Spleen (tissue), 11 donors: ENCODE results near the gene FBXO22. TPM values are rescaled to one million over a fixed set of nuclear protein-coding genes. Genes with fewer than 3 reads are reported as not detected.

ENCODE experiments used
- DNase-seq: peaks from one replicate; pipeline ENCODE4 v3.0.0-alpha.2; 2020
- H3K27ac ChIP-seq, 8 donors: fragments of 200-600 bp; sonication (generic) in 7 of 8; 1 replicate in 4 of 8; 2 replicates in 4 of 8; pipeline versions ENCODE4 v1.5.0 to v1.8.0; 2016 to 2021; ENCODE audit warnings: inconsistent platforms in 4 of 8, mild to moderate bottlenecking in 4 of 8, moderate library complexity in 1 of 8
- H3K27me3 ChIP-seq, 7 donors: fragments of 200-600 bp; sonication (generic) in 6 of 7; replicated peaks in 1 of 7; 1 replicate in 4 of 7; 2 replicates in 3 of 7; pipeline versions ENCODE4 v1.5.0 to v1.8.0; 2016 to 2021; ENCODE audit warnings: inconsistent platforms in 3 of 7, mild to moderate bottlenecking in 1 of 7
- H3K36me3 ChIP-seq, 6 donors: fragments of 200-600 bp; sonication (generic) in 5 of 6; 1 replicate in 4 of 6; 2 replicates in 2 of 6; pipeline versions ENCODE4 v1.5.0 to v1.8.0; 2016 to 2021; ENCODE audit warnings: inconsistent platforms in 2 of 6
- H3K4me1 ChIP-seq, 6 donors: fragments of 200-600 bp; sonication (generic) in 5 of 6; 1 replicate in 3 of 6; 2 replicates in 3 of 6; pipeline versions ENCODE4 v1.5.0 to v1.8.0; 2016 to 2021; ENCODE audit warnings: inconsistent platforms in 3 of 6
- H3K4me3 ChIP-seq, 8 donors: fragments of 200-600 bp; sonication (generic) in 7 of 8; 1 replicate in 4 of 8; 2 replicates in 4 of 8; pipeline versions ENCODE4 v1.5.0 to v1.8.0; 2016 to 2021; ENCODE audit warnings: inconsistent platforms in 4 of 8, mild to moderate bottlenecking in 4 of 8, moderate library complexity in 2 of 8
- H3K9me3 ChIP-seq, 8 donors: fragments of 200-600 bp; sonication (generic) in 7 of 8; 1 replicate in 4 of 8; 2 replicates in 4 of 8; pipeline versions ENCODE4 v1.5.0 to v1.8.0; 2016 to 2021; ENCODE audit warnings: inconsistent platforms in 4 of 8
- POLR2A ChIP-seq, 3 donors: fragments of 450-650 bp; IDR thresholded peaks; one replicate each; pipeline ENCODE4 v1.5.1; 2017; ENCODE audit warnings: antibody characterized with exemption in 3 of 3, mild to moderate bottlenecking in 1 of 3
- POLR2AphosphoS5 ChIP-seq, 3 donors: sonication (generic); formaldehyde crosslinking; IDR thresholded peaks; one replicate each; pipeline ENCODE4 v1.5.1; 2017; ENCODE audit warnings: antibody characterized with exemption in 3 of 3
- WGBS, 5 donors: extraction: QIAGEN DNeasy Blood & Tissue Kit in 3 of 5; methylation state at CpG; one replicate each; pipeline versions ENCODE4 v1.1.5 to v1.1.7; 2013 to 2018; 5-methylcytosine and 5-hydroxymethylcytosine counted together
- intact Hi-C: fragments of 100-400 bp; cut with DNase I; formaldehyde crosslinking; loops from one replicate; pipeline ENCODE4 v1.15.0; 2023; ENCODE audit warnings: low total_unique reads
- polyA plus RNA-seq, 3 donors: library from polyadenylated mRNA; stranded (reverse); fragments of 200-250 nt; gene quantifications; one replicate each; pipeline ENCODE4 v1.2.1, GENCODE V29; 2013
- total RNA-seq, 7 donors: library from RNA; depleted of rRNA in 3 of 7; stranded (reverse); fragments of >200 nt in 3 of 7; fragmentation: NEBNext Ultra II Directional in 4 of 7; extraction: Animal tissue kit (Norgen Biotek cat#: 25700) in 4 of 7; gene quantifications; one replicate each; pipeline versions ENCODE4 v1.1.0 to v1.2.1, GENCODE V29; 2016 to 2021
- TF ChIP-seq, protein P1 (sequence below), 11 experiments: fragments of 200-600 bp in 7 of 11; fragments of 450-650 bp in 4 of 11; sonication (generic) in 4 of 11; IDR thresholded peaks in 8 of 11; conservative IDR thresholded peaks in 3 of 11; 1 replicate in 7 of 11; 2 replicates in 4 of 11; pipeline versions ENCODE4 v1.4.0 to v1.8.0; 2016 to 2021; ENCODE audit warnings: antibody characterized with exemption in 11 of 11, inconsistent platforms in 4 of 11, mild to moderate bottlenecking in 1 of 11
- donor health status: healthy with polysubstance abuse.
- donor health status: DM: no; HTN: no; CAD: no; lungs with moderate emphysema.
- donor health status: DM: no; HTN: no; CAD: no.
- donor health status: Bipolar disorder and iron deficiency.
- donor health status: healthy.
- donor health status: DM: no; HTN: no; CAD: no.
- donor health status: DM: yes; HTN: yes; CAD: no.

Gene FBXO22
- total and polyA plus RNA-seq, 10 donors, result 4.9 to 24.9 (median 20.7) TPM

DNA sequence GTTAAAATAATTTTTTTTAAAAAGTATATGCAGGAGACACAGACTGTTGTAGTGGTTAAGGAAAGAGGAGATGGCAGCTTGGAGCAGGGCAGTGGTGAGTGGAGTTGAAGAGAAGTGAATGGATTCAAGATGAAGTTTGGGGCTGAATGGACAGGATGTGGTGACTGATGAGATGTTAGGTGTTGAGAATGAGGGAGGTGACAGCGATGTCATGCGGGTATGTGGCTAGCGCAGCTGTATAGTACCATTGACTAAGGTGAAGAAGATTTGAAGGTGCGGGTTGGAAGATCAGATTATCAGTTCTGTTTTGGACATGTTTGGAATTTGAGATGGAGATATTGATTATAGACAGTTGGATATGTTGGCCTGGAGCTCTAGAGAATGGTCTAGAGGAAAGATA, 20.1 kb downstream of the FBXO22 start:
- intact Hi-C loops, result no loop called here

DNA sequence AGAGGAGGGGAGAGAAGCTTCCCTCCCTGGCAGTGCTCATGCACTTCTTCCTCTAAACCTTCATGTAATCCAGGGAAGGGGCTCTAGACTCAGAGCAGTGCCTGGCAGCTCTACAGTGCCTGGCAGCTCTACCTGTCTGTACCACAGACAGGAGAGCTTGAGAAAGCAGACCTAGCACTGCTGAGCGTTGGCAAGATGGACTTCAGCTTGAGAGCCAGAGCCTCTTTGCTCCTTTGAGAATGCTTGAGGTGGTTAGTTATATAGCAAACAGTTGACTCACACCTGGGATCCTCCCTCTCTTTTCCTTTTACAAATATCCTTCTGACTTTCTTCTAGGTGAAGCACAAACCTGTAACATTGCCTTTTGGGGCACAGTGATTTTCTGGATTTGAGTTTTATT, 20.9 kb downstream of the FBXO22 start:
- H3K4me1 ChIP-seq, result peaks cover 0 to 56% (median 12%) of the 10 kb centered on the region in 6 donors
- no peak for DNase-seq
- no peak overlapping the region for H3K4me3 ChIP-seq
- TF ChIP-seq POLR2A (IDR thresholded peaks at IDR 0.05) (no peak), POLR2AphosphoS5 (IDR thresholded peaks at IDR 0.05) (no peak)
- TF ChIP-seq, protein P1, sequence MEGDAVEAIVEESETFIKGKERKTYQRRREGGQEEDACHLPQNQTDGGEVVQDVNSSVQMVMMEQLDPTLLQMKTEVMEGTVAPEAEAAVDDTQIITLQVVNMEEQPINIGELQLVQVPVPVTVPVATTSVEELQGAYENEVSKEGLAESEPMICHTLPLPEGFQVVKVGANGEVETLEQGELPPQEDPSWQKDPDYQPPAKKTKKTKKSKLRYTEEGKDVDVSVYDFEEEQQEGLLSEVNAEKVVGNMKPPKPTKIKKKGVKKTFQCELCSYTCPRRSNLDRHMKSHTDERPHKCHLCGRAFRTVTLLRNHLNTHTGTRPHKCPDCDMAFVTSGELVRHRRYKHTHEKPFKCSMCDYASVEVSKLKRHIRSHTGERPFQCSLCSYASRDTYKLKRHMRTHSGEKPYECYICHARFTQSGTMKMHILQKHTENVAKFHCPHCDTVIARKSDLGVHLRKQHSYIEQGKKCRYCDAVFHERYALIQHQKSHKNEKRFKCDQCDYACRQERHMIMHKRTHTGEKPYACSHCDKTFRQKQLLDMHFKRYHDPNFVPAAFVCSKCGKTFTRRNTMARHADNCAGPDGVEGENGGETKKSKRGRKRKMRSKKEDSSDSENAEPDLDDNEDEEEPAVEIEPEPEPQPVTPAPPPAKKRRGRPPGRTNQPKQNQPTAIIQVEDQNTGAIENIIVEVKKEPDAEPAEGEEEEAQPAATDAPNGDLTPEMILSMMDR (IDR thresholded peaks at IDR 0.05 in 8 of 11, conservative IDR thresholded peaks at IDR 0.05 in 3 of 11), result no peak
- no peaks in the 10 kb centered on the region for H3K27me3 ChIP-seq
- no peaks in the 10 kb centered on the region for H3K9me3 ChIP-seq
- peaks cover 0 to 60% (median 2%) of the 10 kb centered on the region in 6 donors for H3K36me3 ChIP-seq
- 95 to 100% (median 100%) methylated on average over 1 of the region's 1 CpG for WGBS, 5 donors
- no peak overlapping the region for H3K27ac ChIP-seq
- intact Hi-C loops, result no loop called here

More for the DNA sequence above, 20.1 kb downstream of the FBXO22 start:
- Histone ChIP-seq H3K4me1 (peaks cover 0 to 52% (median 11%) of the 10 kb centered on the region in 6 donors), H3K27me3 (no peaks in the 10 kb centered on the region), H3K4me3 (no peak overlapping the region), H3K36me3 (peaks cover 0 to 62% (median 5%) of the 10 kb centered on the region in 6 donors), H3K9me3 (no peaks in the 10 kb centered on the region), H3K27ac (no peak overlapping the region)
- no peak for DNase-seq
- TF ChIP-seq POLR2AphosphoS5 (IDR thresholded peaks at IDR 0.05), result no peak
- WGBS, 5 donors, result 83 to 92% (median 87%) methylated on average over 4 of the region's 4 CpGs

GRCh38 chr15:75925440-75925839, 21.8 kb downstream of the FBXO22 start:
- H3K27ac ChIP-seq, result no peak overlapping the region
- intact Hi-C loops, result no loop called here
- no peak overlapping the region for H3K4me3 ChIP-seq
- H3K36me3 ChIP-seq, result peaks cover 0 to 60% (median 3%) of the 10 kb centered on the region in 6 donors
- 15 to 33% (median 19%) methylated on average over 2 of the region's 2 CpGs for WGBS, 5 donors
- peaks cover 0 to 65% (median 15%) of the 10 kb centered on the region in 6 donors for H3K4me1 ChIP-seq
- no peak for DNase-seq
- H3K9me3 ChIP-seq, result no peaks in the 10 kb centered on the region
- TF ChIP-seq, protein P1 (IDR thresholded peaks at IDR 0.05 in 8 of 11, conservative IDR thresholded peaks at IDR 0.05 in 3 of 11), result no peak
- TF ChIP-seq POLR2AphosphoS5 (IDR thresholded peaks at IDR 0.05), result no peak
- TF ChIP-seq POLR2A (IDR thresholded peaks at IDR 0.05), result no peak
- H3K27me3 ChIP-seq, result no peaks in the 10 kb centered on the region

- Histone ChIP-seq H3K27me3 (no peaks in the 10 kb centered on the region), H3K4me1 (peaks cover 0 to 65% (median 15%) of the 10 kb centered on the region in 6 donors), H3K4me3 (no peak overlapping the region), H3K9me3 (no peaks in the 10 kb centered on the region), H3K27ac (no peak overlapping the region), H3K36me3 (peaks cover 0 to 60% (median 7%) of the 10 kb centered on the region in 6 donors)
- no peak for DNase-seq
- 91 to 98% (median 96%) methylated on average over 3 of the region's 3 CpGs for WGBS, 5 donors
- intact Hi-C loops, result no loop called here
- TF ChIP-seq POLR2A (IDR thresholded peaks at IDR 0.05) (no peak), POLR2AphosphoS5 (IDR thresholded peaks at IDR 0.05) (no peak)
- TF ChIP-seq, protein P1 (IDR thresholded peaks at IDR 0.05 in 8 of 11, conservative IDR thresholded peaks at IDR 0.05 in 3 of 11), result no peak
Observed at GRCh38 chr15:75926931-75927330, 23.3 kb downstream of the FBXO22 start.

DNA sequence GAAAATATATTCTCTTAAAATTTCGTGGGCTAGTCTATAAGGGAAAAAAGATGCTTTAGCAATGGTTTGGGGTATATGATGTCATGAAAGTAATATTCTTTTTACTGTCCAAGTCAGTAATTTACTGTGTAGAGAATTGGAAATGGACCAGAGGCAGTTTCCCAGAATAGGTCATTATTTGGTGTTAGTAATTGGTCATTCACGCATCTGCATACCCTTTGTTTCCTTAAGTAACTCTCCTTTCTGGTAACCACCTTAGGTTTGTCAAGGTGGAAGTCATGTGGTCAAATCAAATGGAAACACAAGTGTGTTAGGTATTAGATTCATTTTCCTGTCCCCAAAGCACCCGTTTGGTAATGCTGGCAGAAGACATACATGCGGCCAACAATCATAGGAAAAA, 23.9 kb downstream of the FBXO22 start:
- TF ChIP-seq POLR2A (IDR thresholded peaks at IDR 0.05), result no peak
- TF ChIP-seq, protein P1 (IDR thresholded peaks at IDR 0.05 in 8 of 11, conservative IDR thresholded peaks at IDR 0.05 in 3 of 11), result no peak
- TF ChIP-seq POLR2AphosphoS5 (IDR thresholded peaks at IDR 0.05), result no peak
- Histone ChIP-seq H3K4me1 (peaks cover 0 to 58% (median 12%) of the 10 kb centered on the region in 6 donors), H3K9me3 (no peaks in the 10 kb centered on the region), H3K27me3 (no peaks in the 10 kb centered on the region), H3K36me3 (peaks cover 0 to 62% (median 11%) of the 10 kb centered on the region in 6 donors), H3K27ac (no peak overlapping the region), H3K4me3 (no peak overlapping the region)
- intact Hi-C loops, result no loop called here
- no peak for DNase-seq
- whole genome bisulfite sequencing, 5 donors, result 71 to 87% (median 83%) methylated on average over 4 of the region's 4 CpGs
